Myocyte (in vitro differentiated cells): ENCODE results near the gene RUBCNL. TPM values are rescaled to one million over a fixed set of nuclear protein-coding genes. Genes with fewer than 3 reads are reported as not detected.
"Not testable (repeated sequence)": the region's sequence is repeated elsewhere in the genome, so short reads cannot be mapped to it uniquely, and the experiment has no call there.

ENCODE experiments used
- DNase-seq: peaks from one replicate; pipeline ENCODE4 v3.0.0-alpha.2; 2012; ENCODE audit warnings: low read depth
- total RNA-seq: library from RNA; depleted of rRNA; stranded (reverse); fragments of >200 nt; gene quantifications from 2 replicates; pipeline ENCODE4 v1.2.3, GENCODE V29; 2014

The RUBCNL gene
- total RNA-seq, 1 donor from 2014 or later: 1.9 TPM

GRCh38 chr13:46373623-46374022 is 13.4 kb downstream of the RUBCNL start:
- peak; percentile 24 for DNase-seq

DNA sequence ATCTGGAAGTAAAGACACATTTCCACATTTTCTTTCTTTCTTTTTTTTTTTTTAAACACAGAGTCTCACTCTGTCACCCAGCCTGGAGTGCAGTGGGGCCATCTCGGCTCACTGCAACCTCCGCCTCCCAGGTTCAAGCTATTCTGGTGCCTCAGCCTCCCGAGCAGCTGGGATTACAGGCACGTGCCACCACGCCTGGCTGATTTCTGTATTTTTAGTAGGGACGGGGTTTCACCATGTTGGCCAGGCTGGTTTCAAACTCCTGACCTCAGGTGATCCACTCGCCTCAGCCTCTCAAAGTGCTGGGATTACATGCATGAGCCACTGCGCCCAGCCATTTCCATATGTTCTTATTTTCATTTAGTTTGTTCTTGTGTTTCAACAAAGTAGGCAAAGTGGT is 14.1 kb downstream of the RUBCNL start:
- DNase-seq: not testable (repeated sequence)

DNA sequence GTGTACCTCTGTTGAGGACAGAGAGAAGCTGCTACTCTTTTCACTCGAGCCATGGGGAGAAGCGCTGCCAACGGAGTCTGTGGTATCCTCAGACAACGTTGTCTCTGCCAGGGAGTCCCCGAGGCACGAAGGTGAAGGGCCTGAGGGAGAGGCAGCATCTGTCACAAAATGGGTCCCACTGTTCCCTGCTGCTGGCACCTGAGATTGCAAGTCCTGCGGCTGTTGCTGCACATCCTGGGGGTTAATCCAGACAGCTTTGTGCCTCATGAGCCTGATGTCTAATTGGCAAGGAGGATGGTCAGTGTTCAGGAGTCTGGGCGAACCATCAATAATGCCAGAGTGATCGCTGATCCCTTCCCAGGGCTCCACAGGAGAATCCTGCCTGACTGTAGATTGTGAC is 15.0 kb downstream of the RUBCNL start:
- no peak for DNase-seq

DNA sequence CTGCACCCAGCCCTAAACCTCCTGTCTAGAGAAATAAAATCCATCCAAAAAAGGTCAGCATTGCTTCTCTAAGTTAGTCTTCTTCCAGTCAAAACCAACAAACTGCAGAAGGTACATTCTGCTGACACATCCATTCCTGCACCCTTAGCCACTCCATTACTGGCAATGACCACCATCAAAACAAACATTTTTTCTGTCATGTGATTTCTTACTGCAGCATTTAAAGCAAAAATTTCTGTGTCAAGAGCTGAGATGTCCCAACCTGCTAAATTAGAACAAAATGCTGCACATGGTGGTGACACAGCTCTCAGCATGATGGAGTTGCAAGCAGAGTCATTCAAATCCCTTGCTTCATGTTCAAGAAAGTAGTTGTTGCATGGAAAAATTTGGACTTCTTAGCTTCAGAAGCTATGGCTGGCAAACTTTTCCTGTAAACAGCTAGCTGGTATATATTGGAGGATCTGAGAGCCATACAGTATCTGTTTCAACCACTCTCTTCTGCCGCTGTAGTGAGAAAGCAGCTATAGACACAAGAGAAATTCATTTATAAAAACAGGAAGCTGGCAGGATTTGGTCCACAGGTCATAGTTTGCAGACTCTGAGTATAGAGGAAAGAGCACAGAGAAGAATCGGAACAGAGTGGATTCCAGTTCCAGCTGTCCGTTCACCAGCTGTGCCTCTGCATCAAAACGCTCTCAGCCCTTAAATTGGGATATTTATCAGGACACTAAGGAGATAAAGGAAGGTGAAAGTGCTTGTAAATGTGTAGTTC is 17.4 kb downstream of the RUBCNL start:
- DNase-seq: peak; percentile 28

- DNase-seq: no peak
These were observed 19.3 kb downstream of the RUBCNL start for GRCh38 chr13:46367617-46368327.

- peak; percentile 15 for DNase-seq
These were observed 25.6 kb downstream of the RUBCNL start for GRCh38 chr13:46361276-46361934.

- peak; percentile 18 for DNase-seq
These were observed 26.4 kb downstream of the RUBCNL start for GRCh38 chr13:46360604-46361003.

DNA sequence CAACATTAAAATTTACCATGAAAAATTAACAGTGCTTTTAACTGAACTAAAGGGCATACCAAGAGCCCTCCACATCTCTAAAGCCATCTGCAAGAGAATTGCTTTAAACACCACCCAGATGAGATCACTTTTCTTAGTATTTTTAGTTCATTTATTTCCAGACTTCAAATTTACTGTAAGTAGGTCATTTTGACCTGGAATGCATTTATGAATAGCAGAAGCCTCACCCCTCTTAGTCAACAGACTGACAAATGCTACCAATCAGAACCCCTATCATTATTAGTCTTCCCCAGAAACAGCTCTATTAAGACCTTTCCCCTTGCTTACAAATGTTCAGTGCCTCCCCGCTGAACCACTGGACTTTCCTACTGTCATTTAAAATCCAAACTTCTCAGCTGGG is 27.3 kb downstream of the RUBCNL start:
- DNase-seq: peak; percentile 57

DNA sequence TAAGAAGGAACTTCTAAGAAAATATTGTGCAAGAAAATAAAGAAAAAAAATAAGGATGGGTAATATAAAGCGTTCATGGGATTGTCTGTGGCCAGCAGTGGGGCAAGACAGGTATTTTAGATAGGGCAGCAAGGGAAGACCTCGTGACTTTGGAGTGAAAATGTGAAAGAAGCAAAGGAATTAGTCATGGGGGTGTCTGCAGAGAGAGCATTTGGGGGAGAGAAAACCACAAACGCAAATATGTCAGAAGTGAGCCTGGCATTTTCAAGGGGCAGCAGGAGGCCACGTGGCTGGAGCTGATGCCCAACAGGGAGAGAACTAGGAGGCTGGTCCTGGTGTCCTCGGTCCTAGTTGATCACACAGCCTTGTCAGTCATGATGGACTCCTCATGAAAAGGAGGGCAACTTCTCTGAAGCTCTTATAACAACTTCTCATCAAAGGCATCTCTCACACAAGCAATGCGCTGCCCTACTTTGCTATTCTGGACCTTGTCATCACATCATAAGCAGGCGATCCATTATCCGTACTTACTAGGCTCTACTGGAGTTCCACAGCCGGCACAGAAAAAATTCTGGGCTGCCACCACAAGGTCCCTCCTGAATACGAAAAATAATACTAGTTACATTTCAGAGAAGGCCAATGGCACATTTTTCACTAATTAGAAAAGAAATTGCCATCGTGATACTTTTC is 31.0 kb downstream of the RUBCNL start:
- no peak for DNase-seq

DNA sequence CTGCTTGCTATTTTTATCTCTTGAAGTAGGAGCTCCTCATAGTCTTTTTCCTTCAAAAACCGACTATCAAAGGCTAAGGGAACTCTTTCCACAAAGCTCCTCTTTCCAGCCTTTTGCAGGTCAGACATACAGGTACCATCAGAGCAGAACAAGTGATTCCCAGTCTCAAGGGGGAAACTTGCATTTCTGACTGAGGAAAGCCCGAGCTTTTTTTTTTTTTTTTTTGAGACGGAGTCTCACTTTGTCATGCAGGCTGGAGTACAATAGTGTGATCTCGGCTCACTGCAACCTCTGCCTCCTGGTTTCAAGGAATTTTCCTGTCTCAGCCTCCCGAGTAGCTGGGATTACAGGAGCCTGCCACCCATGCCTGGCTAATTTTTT is 32.0 kb downstream of the RUBCNL start:
- no peak for DNase-seq

DNA sequence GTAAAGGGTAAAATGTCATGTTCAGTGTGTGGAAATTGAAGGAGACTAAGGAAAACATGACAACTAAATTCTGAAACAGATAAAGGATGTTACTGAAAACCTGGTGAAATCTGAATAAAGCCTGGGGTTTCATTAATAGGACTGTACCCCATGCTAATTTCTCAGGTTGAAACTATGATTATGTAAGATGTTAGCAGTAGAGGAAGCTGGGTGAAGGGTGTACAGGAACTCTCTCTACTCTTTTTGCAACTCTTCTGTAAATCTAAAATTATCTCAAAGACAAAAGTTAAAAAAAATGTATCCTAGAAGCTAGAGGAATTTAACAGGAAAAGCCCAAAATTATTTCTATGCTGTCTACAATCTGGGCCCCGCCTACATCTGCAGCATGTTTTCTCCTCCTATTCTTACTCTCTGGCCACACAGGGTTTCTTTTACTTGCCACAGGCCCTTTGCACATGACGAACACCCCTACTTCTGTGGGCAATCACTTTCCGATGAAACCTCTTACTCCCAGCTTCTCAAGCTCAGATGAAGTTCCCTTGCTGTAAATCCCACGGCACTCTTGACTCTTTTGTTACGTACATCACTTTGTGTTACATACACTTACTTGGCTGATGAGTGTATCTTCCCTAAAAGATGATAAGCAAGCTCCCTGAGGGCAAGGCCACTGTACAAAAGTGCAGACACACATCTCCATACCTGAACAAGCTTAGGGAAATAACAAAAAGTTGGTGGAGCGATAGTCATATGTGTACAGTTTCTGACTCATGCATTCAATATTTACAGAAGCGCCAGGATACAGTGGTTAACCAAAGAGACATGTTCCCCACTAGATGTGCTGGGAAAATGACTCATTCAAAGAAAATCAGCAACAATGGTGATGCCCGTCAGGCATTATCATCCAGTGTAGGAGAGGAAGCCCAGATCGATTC is 32.6 kb downstream of the RUBCNL start:
- DNase-seq: peak; percentile 92

DNA sequence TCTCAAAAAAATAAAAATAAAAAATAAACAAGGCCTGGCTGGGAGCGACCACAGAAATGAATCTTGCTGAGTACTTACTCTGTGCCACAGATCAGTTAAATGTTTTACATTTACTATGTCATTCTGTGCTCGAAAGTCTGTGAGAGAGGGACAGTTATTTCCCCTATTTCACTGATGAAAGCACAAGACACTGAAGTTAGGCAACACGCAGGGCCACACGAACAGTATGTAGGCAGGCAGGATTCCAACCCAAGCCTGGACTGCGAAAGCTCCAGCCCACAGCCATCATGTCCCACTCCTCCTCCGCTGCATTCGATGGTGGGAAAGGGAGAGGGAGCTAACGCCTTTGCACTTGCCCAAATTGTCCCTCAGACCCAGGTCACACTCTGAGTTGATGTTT is 34.2 kb downstream of the RUBCNL start:
- no peak for DNase-seq

GRCh38 chr13:46350003-46350402 is 37.0 kb downstream of the RUBCNL start:
- peak; percentile 21 for DNase-seq

DNA sequence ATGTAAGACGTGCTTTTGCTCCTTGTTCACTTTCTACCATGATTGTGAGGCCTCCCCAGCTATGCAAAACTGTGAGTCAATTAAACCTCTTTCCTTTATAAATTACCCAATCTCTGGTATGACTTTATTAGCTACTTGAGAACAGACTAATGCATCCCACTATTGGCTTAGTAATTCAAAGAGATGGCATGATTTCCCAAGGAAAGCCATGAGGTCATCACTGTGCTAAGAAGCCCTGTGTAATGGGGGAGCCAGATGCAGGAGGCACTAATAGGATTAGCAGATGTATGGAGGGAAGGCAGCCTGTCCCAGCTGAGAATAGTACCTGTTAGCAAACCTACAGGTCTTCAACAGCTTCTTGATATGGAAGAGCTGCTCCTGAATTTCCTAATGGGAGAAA is 38.1 kb downstream of the RUBCNL start:
- DNase-seq: no peak

DNA sequence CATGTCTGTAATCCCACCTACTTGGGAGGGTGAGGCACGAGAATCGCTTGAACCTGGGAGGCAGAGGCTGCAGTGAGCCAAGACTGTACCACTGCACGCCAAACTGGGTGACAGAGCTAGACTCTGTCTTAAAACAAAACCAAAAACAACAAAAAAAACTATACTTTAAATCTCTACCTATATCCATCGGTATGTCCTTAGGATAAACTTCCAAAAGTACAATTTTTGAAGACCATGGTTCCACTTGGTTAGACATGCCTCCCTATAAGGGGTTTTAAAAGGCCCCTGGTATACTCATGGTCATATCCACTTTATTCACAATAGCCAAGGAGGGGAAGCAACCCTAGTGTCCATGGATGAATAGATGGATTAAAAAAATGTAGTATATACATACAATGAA is 39.8 kb downstream of the RUBCNL start:
- DNase-seq: no peak

DNA sequence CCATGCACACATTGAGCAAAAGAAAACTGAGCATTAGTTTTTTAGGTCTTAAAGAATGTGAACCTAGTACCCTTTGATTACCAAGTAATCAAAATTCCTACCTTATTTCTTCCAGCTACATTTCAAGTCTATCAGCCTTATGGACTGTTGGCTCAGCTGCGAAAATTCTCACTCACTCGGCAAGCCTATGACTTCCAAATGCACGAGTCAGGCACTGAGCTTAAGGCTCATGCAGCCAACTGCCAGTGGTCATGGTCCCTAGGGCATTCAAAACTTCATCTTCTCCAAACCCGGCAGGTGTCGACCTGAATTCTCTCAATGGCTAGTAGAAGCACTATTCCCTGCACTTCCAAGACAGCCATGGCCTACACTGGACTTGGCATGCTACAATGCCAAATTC is 41.2 kb downstream of the RUBCNL start:
- DNase-seq: peak; percentile 65

DNA sequence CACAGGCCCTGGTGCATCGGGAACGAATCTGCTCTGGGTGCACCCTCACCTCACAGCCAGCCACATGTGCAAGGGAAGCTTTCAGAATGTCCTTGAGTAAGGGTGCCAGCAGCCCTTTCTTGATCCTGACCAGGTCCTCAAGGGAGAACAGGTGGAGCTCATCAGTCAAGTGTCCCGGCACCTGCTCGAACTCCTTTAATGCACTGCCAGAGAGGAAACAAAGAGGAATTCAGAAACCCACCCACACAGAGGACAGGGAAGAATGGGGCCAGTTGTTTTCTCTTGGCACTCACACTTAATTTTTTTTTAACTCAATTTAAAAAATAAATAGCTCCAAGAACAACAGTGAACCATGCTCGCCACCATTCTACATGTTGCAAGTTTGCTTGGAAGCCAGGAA is 41.7 kb downstream of the RUBCNL start:
- peak; percentile 89 for DNase-seq

- DNase-seq: no peak
These were observed 43.6 kb downstream of the RUBCNL start for GRCh38 chr13:46343279-46343994.

GRCh38 chr13:46342538-46342937 is 44.5 kb downstream of the RUBCNL start:
- no peak for DNase-seq
